Progenitor cell of endocrine pancreas (in vitro differentiated cells): Measurements from ENCODE around the gene TANGO6. TPM values are rescaled to one million over a fixed set of nuclear protein-coding genes. Genes with fewer than 3 reads are reported as not detected.
"Not testable (repeated sequence)": the region's sequence is repeated elsewhere in the genome, so short reads cannot be mapped to it uniquely, and the experiment has no call there.

Experiments used
- DNase-seq: peaks from one replicate; pipeline ENCODE4 v3.0.0; 2021; ENCODE audit warnings: low spot score; ENCODE audit not compliant: unreplicated experiment
- H3K27ac Mint-ChIP-seq: 2 replicates; pipeline ENCODE4 v1.8.0; 2021; ENCODE audit warnings: mild to moderate bottlenecking, moderate library complexity, mixed read lengths
- H3K27me3 Mint-ChIP-seq: 2 replicates; pipeline ENCODE4 v1.8.0; 2021; ENCODE audit warnings: mixed read lengths
- H3K36me3 Mint-ChIP-seq: 2 replicates; pipeline ENCODE4 v1.8.0; 2022; ENCODE audit warnings: mixed read lengths; ENCODE audit not compliant: insufficient read depth
- H3K4me1 Mint-ChIP-seq: 2 replicates; pipeline ENCODE4 v1.8.0; 2021; ENCODE audit warnings: low read depth, mixed read lengths
- H3K4me3 Mint-ChIP-seq: 2 replicates; pipeline ENCODE4 v1.8.0; 2021; ENCODE audit warnings: low read depth, mild to moderate bottlenecking, moderate library complexity, mixed read lengths
- H3K9me3 Mint-ChIP-seq: 2 replicates; pipeline ENCODE4 v1.8.0; 2021; ENCODE audit warnings: low read depth, mixed read lengths
- total RNA-seq: library from RNA; stranded (reverse); gene quantifications from 2 replicates; pipeline ENCODE4 v1.2.1, GENCODE V29; 2021
- TF ChIP-seq, protein P1 (sequence below): fragments of 200-600 bp; sonication (generic); IDR thresholded peaks from one replicate; pipeline ENCODE4 v1.5.0; 2021; ENCODE audit warnings: antibody characterized with exemption, mild to moderate bottlenecking; ENCODE audit not compliant: unreplicated experiment

The TANGO6 gene
- total RNA-seq, 1 donor from 2014 or later = 14.8 TPM

DNA sequence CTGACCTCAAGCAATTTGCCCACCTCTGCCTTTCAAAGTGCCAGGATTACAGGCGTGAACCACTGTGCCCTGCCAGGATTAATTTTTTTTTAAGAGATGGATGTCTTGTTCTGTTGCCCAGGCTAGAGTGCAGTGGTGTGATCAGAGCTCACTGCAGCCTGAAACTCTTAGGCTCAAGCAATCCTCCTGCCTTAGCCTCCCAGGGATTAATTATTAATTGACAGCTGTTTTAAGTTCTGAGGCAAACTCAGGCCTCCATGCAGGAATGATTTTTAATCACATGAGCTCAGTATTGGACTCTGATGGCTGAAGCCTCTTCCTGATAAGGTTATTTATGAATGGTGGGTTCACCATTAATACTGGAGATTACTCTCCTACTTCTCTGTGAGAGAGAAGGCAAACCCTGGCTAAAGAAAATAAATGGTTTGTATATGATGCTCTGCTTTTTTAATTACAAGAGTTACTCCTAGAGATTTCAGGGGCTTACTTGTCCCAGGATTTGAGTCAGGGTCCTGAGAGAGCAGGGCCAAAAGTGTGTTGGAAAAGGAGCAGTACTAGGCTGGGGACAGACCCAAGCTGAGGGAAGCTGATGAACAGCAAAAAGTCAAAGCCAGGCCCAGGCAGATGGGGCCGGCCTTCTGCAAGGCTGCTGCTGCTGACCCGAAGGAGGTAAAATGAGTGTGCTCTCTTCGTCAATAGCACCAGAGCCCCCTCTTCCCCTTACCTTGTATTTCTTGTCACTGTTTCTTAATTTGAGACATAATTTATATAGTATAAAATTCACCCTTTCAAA lies 205.2 kb downstream of the TANGO6 start:
- no peak for DNase-seq
- no peak overlapping the region for H3K27ac Mint-ChIP-seq
- no peaks in the 10 kb centered on the region for H3K9me3 Mint-ChIP-seq
- H3K4me1 Mint-ChIP-seq = no peaks in the 10 kb centered on the region
- H3K27me3 Mint-ChIP-seq = no peaks in the 10 kb centered on the region
- no peaks in the 10 kb centered on the region for H3K36me3 Mint-ChIP-seq
- TF ChIP-seq, protein P1, sequence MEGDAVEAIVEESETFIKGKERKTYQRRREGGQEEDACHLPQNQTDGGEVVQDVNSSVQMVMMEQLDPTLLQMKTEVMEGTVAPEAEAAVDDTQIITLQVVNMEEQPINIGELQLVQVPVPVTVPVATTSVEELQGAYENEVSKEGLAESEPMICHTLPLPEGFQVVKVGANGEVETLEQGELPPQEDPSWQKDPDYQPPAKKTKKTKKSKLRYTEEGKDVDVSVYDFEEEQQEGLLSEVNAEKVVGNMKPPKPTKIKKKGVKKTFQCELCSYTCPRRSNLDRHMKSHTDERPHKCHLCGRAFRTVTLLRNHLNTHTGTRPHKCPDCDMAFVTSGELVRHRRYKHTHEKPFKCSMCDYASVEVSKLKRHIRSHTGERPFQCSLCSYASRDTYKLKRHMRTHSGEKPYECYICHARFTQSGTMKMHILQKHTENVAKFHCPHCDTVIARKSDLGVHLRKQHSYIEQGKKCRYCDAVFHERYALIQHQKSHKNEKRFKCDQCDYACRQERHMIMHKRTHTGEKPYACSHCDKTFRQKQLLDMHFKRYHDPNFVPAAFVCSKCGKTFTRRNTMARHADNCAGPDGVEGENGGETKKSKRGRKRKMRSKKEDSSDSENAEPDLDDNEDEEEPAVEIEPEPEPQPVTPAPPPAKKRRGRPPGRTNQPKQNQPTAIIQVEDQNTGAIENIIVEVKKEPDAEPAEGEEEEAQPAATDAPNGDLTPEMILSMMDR = no peak
- H3K4me3 Mint-ChIP-seq = no peak overlapping the region

DNA sequence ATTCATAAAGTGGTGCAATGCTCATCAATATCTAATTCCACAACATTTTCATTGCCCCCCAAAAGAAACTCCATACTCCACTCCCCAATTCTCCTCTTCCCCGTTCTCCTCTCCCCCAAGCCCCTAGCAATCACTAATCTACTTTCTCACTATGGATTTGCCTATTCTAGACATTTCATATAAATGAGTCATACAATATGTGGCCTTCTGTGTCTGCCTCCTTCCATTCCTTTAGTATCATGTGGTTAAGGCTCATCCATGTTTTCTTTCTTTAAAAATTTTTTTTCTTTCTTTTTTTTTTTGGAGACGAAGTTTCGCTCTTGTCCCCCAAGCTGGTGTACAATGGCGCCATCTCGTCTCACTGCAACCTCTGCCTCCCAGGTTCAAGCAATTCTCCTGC lies 205.8 kb downstream of the TANGO6 start:
- no peaks in the 10 kb centered on the region for H3K36me3 Mint-ChIP-seq
- H3K27ac Mint-ChIP-seq = no peak overlapping the region
- TF ChIP-seq, protein P1 = no peak
- H3K4me1 Mint-ChIP-seq = no peaks in the 10 kb centered on the region
- H3K27me3 Mint-ChIP-seq = no peaks in the 10 kb centered on the region
- no peak overlapping the region for H3K4me3 Mint-ChIP-seq
- H3K9me3 Mint-ChIP-seq = no peaks in the 10 kb centered on the region
- no peak for DNase-seq

DNA sequence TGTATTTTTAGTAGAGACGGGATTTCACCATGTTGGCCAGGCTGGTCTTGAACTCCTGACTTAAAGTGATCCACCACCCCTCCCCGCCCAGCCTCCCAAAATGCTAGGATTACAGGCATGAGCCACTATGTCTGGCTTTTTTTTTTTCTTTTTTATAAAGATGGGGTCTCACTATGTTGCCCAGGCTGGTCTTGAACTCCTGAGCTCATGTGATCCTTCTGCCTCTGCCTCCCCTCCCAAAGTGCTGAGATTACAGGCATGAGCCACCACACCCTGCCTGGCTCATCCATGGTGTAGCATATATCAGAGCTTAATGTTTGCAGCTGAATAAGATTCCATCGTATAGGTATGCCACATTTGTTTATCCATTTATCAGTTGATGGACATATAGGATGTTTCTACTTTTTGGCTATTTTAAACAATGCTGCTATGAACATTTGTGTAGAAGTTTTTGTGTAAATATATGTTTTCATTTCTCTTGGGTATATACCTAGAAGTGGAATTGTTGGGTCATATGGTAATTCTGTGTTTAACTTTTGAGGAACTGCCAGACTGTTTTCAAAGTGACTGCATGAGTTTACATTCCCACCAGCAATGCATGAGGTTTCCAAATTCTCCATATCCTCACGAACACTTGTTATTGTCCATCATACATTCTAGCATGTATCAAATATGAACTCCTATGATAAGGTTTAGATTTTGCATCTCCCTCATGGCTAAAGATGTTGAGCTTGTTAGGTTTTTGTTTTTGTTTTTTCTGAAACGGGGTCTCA lies 206.5 kb downstream of the TANGO6 start:
- no peak for DNase-seq
- H3K4me3 Mint-ChIP-seq = no peak overlapping the region
- no peaks in the 10 kb centered on the region for H3K4me1 Mint-ChIP-seq
- no peaks in the 10 kb centered on the region for H3K27me3 Mint-ChIP-seq
- H3K27ac Mint-ChIP-seq = no peak overlapping the region
- TF ChIP-seq, protein P1 = no peak
- no peaks in the 10 kb centered on the region for H3K36me3 Mint-ChIP-seq
- no peaks in the 10 kb centered on the region for H3K9me3 Mint-ChIP-seq

DNA sequence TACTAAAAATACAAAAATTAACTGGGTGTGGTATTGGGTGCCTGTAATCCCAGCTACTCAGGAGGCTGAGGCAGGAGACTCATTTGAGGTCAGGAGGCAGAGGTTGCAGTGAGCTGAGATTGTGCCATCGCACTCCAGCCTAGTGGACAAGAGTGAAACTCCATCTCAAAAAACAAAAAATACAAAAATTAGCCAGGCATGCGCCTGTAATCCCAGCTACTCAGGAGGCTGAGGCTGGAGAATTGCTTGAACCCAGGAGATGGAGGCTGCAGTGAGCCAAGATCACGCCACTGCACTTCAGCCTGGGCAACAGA lies 208.1 kb downstream of the TANGO6 start:
- H3K36me3 Mint-ChIP-seq, H3K27ac Mint-ChIP-seq, H3K9me3 Mint-ChIP-seq, DNase-seq, H3K4me1 Mint-ChIP-seq, H3K27me3 Mint-ChIP-seq, H3K4me3 Mint-ChIP-seq: not testable (repeated sequence)

DNA sequence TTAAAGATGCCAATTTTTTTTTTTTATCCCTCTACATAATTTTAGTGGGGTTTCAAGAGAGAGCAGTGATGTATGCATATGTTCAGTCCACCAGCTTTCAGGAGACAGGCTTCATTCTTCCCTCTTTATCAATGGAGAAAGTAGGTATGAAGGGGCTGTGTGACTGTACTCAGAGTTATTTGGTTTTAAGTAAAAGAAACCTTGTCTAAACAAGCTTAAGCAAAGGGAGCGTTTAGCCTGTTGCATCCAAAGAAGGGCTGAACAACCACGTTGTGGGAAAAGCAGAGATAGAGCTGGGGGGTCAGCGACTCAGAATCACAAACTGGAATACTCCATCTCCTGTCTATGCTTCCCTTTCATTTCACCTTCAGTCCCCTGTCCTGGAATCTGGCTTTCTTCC lies 211.7 kb downstream of the TANGO6 start:
- Mint-ChIP-seq H3K9me3 (no peaks in the 10 kb centered on the region), H3K27me3 (no peaks in the 10 kb centered on the region), H3K4me1 (no peaks in the 10 kb centered on the region), H3K36me3 (no peaks in the 10 kb centered on the region), H3K27ac (no peak overlapping the region), H3K4me3 (no peak overlapping the region)
- TF ChIP-seq, protein P1 = no peak
- DNase-seq = no peak
